ENCODE data around the gene TIGAR.

- no peak for TF ChIP-seq TCF12 (IDR thresholded peaks at IDR 0.05; ENCODE audit: low read depth)
- no peak for TF ChIP-seq TAF1 (IDR thresholded peaks at IDR 0.05; ENCODE audit: low read depth)
- no peak for TF ChIP-seq NFIC (IDR thresholded peaks at IDR 0.05)
- TF ChIP-seq CREB1 (IDR thresholded peaks at IDR 0.05; ENCODE audit: low read depth), result no peak
- no peak for TF ChIP-seq CEBPB (IDR thresholded peaks at IDR 0.05)
- TF ChIP-seq EP300 (IDR thresholded peaks at IDR 0.05; ENCODE audit: borderline replicate concordance), result no peak
- no peak for TF ChIP-seq ZBTB7A (IDR thresholded peaks at IDR 0.05; ENCODE audit: low read depth)
- no peak for TF ChIP-seq REST (IDR thresholded peaks at IDR 0.05; ENCODE audit: low read depth)
- no peak for TF ChIP-seq YY1 (IDR thresholded peaks at IDR 0.05; ENCODE audit: low read depth)
- TF ChIP-seq RAD21 (IDR thresholded peaks at IDR 0.05; ENCODE audit: low read depth), result no peak
- TF ChIP-seq MAX (IDR thresholded peaks at IDR 0.05), result no peak
- no peak for TF ChIP-seq EGR1 (IDR thresholded peaks at IDR 0.05)
Observed at GRCh38 chr12:4323396-4323795, 2.4 kb downstream of the TIGAR start.

Data from Ishikawa (cell line).